GM19324 (cell line): ENCODE measurements around the gene PDIA6.
"Not testable (repeated sequence)": the region's sequence is repeated elsewhere in the genome, so short reads cannot be mapped to it uniquely, and the experiment has no call there.

Experiments used
- ATAC-seq: cut with Tn5 transposase; IDR thresholded peaks from one replicate; pipeline ENCODE4 v1.9.1; 2021; ENCODE audit warnings: mild to moderate bottlenecking, moderate library complexity; ENCODE audit not compliant: unreplicated experiment, low FRiP score

The PDIA6 gene

DNA sequence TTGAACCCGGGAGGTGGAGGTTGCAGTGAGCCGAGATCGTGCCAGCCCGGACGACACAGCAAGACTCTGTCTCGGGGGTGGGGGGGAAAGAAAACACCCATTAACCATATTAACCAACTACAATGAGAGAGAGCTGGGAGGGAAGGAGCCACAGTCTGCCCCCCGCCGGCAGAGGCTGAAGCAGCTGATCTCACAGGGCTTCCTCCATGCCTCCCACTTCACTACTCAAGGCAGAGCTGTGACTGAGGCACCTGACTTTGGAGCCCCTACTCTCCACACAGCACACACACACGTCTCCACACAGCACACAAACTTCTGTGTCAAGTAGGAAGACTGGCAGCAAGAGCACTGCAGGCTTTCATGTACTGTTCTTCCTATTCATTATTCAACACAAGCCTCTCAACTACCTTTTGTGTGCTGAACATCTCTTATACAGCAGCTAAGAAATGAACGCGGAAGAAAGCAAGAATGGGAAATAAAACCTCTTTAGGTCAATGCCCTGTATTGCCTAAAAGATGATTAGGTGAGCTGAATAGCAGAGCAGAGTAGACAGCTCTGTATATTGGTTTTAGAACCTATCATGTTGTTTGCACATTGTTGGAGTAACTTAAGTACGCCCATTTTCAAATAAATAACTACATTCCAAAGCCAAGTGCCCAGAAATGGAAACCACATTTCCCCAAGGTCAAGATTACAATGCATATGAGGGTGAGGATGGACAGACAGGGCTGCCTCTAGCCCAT, 26.2 kb downstream of the PDIA6 start:
- no peak for ATAC-seq

DNA sequence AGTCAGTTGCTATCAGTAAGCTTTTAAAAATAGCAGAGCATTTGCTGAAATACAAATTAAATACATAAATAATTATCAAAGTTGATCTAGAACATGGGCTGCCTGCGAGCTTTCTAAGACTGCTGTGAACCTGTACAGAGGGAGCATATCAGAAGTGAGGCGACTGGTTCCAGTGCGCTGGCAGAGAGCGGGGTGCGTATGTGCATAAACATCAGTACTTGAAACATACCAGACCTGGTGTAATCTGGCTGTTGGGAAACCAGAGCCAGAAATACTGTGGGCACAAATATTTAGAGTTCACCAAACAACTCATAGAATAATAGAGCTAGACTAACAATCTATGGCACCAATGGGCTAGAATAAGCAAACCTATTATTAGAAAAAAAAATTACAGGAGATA, 27.3 kb downstream of the PDIA6 start:
- ATAC-seq = no peak

DNA sequence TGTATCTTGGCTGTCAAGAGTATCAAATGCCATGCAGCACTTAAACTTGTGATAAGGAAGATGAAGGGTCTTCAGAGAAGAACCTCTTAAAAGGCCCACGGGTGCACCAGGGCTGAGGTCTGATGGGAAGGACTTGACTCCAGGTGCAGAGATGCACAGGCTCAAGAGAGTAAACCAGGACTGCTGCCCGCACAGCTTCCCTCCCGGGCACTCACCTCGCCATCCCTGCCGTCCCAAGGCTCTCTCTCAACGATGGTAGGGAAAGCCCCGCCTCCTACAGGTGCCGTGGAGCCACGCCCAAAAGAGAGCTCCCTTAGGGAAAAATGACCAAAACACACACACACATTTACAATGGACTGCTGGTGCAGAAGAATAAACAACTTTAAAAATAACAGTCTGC, 27.9 kb downstream of the PDIA6 start:
- no peak for ATAC-seq

DNA sequence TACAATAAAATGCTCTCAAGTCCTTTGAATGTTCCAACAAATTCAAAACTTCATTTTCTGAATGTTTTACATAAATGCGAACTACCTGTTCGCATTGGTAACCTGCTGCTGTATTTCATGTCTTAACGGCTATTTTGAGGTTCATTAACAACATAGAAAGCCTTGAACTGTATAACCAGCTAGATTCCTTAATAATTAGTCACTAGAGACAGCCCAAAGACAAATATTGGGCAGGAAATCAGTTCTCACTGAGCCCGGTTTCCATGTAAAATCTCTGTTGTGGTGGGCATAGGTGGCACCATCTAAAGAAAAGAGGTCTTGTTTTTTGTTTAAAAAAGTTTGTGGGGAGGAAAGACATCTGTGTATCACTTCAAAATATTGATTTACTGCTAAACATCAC, 29.2 kb downstream of the PDIA6 start:
- ATAC-seq = no peak

GRCh38 chr2:10781746-10782145, 30.8 kb downstream of the PDIA6 start:
- no peak for ATAC-seq

DNA sequence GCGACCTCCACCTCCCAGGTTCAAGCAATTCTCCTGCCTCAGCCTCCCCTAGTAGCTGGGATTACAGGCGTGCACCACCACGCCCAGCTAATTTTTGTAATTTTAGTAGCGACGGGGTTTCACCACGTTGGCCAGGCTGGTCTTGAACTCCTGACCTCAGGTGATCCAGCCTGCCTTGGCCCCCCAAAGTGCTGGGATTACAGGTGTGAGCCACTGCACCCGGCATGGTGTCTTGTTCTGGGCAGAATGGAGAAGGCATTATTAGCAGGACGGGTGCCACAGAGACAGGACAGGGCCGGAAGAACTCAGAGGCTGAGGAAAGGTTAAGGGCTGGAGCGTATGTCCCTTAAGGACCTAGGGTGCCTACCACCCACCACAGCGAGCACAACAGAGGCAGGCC, 31.8 kb downstream of the PDIA6 start:
- not testable (repeated sequence) for ATAC-seq

- no peak for ATAC-seq
Observed at GRCh38 chr2:10780491-10780820, 32.1 kb downstream of the PDIA6 start.

DNA sequence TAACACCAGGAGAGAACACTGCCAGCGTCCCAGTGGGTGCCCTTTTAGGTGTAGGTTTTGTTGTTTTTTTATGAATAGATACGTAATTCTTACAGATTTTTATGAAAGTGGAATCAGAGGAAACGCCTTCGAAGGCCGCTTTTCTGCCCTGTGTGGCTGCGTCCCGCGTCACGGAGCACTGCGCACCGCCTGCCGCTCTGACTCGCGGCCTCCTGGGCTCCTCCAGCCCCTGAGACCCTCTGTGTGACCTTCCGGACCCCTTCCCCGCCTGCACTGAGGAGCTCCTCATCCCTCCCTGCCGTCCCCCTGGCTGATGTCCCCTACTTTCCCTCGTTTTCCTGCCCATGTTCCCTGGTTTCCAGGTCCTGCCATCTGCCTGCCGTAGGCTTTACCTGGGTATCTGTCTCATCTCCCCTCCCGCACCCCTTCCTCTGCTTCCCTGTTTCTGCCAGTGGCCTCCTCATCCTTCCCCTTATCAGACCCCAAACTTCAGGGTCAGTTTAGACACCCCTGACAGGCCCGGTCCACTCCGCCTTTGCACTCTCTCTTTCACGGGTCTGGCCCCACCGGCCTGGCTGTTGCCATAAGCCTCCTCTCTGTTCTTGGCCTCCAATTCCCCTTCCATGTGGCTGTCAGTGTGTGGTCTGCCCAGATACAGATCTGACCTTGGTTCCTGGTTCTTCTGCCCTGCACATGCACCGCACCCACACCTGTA, 32.7 kb downstream of the PDIA6 start:
- ATAC-seq = no peak

DNA sequence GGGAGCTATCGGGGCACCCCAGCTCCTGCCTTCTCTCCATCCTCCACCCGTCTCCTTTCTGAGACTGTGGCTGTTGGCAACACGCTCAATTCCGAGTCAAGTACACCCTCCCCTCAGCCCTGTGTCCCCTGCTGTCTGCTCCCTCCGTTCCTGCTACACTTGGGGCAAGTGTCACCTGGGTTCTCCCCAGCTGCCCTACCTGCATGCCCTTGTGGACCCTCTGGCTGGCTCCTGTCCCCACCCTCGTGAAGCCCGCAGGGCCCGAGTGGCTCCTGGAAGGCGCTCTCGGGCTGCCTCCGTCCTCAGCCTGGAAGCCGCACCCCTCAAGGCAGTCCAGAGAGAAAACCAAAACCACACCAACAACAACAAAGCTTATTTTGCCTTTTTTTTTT, 33.9 kb downstream of the PDIA6 start:
- ATAC-seq = no peak

- ATAC-seq = no peak
Observed at GRCh38 chr2:10777842-10778723, 34.5 kb downstream of the PDIA6 start.

DNA sequence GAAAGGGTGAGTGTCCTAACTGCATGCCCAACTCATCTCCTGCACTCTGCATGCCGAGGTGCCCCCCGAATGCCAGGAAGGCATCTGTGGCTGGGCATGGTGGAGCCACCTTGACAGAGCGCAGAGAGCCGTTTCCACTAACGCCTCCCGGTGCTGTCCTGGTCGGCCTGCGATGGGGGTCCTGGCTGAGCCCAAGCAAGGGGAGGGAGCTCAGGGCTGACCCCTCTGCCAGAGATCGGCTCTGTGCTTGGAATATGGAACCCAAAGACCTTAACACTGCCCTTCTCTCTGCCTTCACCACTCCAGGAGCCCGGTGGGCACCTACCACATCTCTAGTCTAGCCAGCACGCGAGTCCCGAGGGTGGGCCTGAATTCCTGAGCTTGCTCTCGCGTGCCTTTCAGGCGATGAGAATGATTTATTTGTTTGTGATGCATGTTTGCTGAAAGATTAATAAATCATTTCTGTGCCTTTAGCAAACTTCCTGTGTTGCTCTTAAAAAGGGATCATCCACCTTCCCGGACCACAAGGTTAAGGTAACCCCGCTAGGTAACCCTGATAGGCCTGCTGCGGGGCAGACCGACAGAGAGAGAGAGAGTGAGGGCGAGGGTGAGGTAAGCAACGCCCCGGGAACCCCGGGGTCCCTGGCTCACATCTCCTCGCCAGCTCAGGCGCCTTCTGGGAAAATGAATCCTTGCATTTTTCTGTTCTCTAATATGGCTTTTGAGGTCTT, 35.3 kb downstream of the PDIA6 start:
- ATAC-seq = no peak

- ATAC-seq = no peak
Observed at GRCh38 chr2:10776231-10776977, 36.2 kb downstream of the PDIA6 start.

DNA sequence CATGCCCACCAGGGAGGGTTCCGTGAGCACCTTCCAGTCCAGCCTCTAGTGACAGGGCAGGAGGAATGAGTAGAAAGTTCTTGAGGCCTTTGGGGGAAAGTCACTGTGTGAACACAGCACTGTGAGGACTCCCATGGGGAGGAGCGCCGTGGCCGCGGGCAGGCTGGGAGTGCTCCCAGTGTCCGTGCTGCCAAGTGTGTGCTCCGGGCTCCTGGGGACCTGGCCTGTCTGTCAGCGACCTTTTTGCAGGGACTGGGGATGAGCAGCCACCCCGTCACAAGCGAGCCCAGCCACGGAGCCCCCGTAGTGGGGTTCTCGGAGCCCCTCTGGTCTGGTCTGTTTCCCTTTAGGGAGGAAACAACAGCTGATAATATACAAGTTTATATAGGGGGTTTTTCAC, 36.8 kb downstream of the PDIA6 start:
- no peak for ATAC-seq

- no peak for ATAC-seq
Observed at GRCh38 chr2:10775021-10775780, 37.4 kb downstream of the PDIA6 start.

- no peak for ATAC-seq
Observed at GRCh38 chr2:10774394-10774793, 38.2 kb downstream of the PDIA6 start.

DNA sequence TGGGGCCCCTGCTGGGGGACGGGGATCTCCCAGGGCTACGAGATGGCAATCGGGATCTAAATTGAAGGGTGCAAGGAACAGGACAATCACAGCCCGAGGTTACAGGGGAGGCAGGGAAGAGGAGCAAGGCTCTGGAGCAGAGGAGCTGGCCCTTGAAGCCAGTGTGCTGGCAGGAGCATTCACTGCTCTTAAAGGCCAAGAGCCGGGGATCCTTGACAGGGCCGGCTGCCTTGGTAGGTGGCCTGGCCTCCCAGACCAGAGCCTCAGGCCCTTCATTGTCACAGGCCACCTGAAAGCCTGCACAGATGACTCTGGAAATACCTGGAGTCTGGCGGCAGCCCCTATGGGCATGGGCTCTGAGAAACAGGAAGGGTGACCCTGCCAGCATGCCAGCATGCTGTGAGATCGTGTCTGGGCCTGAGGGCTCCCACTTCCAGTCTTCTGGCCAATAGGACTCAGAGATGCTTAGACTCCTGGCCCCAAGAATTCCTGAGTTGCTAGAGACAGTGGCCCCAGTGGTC, 38.7 kb downstream of the PDIA6 start:
- ATAC-seq = no peak

GRCh38 chr2:10772868-10773215, 39.7 kb downstream of the PDIA6 start:
- no peak for ATAC-seq

- ATAC-seq = no peak
Observed at GRCh38 chr2:10772201-10772867, 40.3 kb downstream of the PDIA6 start.

DNA sequence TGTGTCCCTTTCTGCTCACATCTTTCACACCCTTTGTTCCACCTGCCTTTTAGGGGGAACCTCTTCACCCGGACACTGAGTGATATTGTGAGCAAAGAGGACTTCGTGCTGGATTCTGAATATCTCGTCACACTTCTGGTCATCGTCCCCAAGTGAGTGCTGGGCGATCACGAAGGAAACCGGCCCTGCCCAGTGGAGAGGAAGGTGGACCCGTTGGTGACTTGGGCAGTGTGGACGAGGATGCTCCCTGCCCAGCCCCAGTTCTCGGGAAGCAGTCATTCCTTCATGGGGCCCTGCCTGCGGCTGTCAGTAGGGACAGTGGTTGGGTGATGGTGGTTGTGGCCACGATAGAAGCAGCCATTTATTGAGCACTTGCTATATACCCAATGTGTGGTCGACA, 40.8 kb downstream of the PDIA6 start:
- no peak for ATAC-seq
